H54 (cell line): ENCODE measurements around the gene ATG2A.
A peak's percentile ranks its signal among the peaks of the same experiment; 100 is the strongest.

ENCODE experiments used
- DNase-seq: peaks from one replicate; pipeline ENCODE4 v3.0.0; 2011; ENCODE audit warnings: low spot score, mixed read lengths; ENCODE audit not compliant: insufficient read length
- FAIRE-seq: peaks from 3 replicates; lab custom pipeline; 2011; peaks lifted over from hg19 to GRCh38; lab: Jason Lieb, UNC
- POLR2A ChIP-seq: IDR thresholded peaks from 2 replicates; pipeline ENCODE4 v1.6.1; 2011; ENCODE audit warnings: low read depth, mild to moderate bottlenecking, low read length

Gene ATG2A

DNA sequence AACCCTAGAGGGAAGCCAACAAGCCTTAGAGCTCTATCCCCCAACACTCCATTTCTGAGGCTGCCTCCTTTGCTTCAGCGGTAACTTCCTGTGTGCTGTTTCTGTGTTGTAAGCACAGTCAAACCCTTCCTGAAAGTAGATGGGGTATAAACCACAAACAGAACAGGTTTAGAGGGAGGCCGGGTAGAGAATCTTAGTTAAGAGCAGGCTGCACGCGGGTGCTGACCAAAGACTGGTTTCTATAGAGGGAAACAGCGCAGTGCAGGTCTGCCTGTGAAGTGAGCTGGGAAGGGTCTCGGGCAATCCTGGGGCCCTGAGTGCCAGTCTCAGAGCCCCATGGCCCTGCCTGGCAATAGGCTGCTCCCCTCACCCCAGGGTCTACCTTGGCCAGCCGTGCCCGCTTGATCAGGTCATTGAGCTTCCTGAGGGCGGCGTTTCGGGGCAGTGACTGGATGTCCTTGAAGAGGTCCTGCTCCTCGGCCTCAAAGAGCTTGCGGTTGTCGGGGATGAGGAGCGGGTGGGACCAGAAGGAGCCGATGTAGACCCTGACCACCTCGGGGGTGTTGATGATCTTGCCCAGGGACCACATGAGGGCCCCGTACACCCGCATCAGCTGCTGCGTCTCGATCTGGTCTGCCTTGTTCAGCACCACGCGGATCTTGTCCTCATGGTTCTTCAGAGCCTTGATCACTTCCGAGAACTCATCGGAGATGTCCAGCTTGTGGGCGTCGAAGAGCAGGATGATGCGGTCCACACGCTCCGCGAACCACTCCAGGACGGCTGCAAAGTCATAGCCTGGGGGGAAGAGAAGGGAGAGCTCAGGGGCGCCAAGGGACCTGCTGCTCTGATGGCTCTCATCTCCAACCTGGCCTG lies 57.2 kb downstream of the ATG2A start:
- no peak for FAIRE-seq
- no peak for TF ChIP-seq POLR2A
- no peak for DNase-seq

DNA sequence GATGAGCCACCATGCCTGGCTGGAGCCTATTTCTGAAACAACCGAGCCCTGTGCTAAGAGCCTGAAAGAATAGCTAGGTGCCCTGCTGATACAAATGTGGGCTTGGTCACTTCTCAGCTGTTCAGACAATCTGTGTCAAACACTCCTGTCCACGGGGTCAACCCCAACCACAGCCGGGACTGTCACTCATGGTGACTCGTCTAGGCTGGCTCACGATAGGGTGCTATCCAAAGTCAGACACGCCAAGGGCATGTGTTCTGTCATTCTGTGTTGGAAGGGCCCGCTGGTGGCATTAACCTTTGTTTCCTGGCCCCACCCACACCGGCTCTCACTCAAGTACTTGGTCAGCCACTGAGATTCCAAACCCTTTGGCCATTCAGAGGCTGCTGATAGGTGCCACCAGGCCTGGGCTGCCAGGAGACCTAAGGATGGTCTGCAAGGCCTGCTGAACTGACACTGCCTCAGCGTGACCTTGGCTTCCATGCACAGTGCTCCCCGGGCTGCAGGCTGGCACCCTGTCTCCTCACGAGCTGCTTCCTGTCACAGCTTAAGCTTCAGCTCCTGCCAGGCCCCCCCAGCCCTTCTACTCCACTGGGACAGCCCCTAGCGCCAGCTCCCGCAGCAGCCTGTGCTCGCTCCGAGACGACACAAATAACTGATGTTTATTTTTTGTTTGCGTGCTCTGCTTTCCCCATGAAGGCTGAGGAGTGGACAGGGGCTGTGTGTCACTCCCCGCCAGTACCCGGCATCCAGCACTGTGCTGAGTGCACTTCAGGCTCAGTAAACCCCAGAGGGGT lies 58.3 kb downstream of the ATG2A start:
- no peak for FAIRE-seq
- DNase-seq = no peak
- no peak for TF ChIP-seq POLR2A

DNA sequence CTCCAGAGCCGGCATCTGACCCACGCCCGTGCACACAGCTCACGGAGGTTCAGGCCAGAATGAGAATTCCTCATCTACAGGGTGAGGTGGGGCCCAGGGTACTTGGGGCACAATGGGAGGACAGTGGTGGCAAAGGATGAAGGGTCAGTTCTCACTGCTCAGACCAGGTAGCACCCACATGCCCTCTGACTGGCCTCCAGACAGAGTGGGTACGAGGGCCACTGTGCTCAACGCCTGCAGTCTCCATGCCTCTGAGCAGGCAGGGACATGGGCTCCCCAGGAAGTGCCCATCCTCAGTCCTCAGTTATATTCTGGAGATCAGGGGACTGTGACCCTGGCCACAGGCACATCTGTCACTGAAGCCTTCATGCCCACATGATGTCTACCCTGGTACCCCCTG lies 59.5 kb downstream of the ATG2A start:
- DNase-seq (no peak), FAIRE-seq (no peak)

DNA sequence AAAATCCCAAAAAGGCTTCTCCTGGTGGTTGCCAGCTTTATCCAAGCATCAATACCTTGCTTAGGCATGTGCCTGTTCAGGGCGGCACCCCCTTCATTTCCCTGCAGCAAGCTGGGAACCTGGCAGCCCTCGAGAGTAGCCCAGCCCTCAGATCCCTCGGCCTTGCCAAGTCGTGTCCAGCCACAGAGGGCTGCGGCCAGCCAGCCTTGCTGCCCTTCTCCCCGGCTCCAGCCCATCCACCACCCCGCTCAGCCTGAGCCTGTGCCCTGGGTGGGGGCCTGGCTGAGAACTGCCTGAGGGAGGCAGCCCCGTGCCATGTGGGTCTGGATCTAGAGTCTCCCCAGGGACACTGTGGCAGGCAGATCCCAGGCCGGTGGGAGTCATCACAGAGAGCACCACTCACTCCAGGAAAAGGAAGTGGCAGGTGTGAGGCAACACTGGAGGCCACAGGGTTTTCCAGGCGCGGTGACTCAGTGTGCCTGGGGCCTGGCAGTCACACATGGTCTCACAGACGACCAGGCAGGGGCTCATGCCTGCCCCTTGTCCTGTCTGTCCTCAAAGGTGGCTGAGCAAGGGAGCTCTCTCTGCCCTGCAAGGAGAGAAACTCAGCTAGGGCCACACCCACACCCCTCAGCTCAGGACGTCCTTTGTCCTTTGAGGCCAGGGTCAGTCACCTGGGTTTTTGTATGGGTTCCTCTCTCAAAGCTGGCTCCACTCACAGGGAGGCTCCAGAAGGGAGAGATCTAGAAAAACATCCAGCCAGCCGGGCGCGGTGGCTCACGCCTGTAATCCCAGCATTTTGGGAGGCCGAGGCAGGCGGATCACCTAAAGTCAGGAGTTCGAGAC lies 60.4 kb downstream of the ATG2A start:
- no peak for TF ChIP-seq POLR2A
- DNase-seq (peak; percentile 89), FAIRE-seq (no peak)

More for the DNA sequence above, 59.5 kb downstream of the ATG2A start:
- no peak for TF ChIP-seq POLR2A

DNA sequence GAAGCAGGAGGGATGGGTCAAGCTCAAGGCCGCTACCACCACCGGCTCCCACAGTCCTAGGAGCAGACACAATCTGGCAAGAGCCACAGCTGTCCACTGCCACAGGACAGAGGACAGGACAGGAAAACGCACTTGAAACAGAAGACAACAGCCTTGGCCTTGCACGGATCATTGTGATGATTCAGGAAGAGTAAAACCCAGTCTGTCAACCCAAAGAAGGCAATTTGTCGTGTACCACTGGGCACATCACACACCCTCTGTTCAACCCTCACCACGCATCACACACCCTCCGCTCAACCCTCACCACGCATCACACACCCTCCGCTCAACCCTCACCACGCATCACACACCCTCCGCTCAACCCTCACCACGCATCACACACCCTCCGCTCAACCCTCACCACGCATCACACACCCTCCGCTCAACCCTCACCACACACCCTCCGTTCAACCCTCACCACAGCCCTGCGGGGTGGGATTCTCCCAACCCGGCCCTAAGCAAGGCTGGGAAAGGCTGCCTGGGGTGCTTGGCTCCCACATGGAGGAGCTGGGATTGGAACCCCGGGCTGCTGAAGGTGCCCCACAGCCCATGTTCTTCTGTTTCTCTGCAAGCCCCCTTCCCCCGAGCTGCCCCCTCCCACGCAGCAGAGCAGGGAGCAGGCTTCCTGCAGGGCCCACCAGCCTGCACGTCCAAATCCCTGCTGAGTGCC lies 61.3 kb downstream of the ATG2A start:
- TF ChIP-seq POLR2A = no peak
- no peak for FAIRE-seq
- no peak for DNase-seq

DNA sequence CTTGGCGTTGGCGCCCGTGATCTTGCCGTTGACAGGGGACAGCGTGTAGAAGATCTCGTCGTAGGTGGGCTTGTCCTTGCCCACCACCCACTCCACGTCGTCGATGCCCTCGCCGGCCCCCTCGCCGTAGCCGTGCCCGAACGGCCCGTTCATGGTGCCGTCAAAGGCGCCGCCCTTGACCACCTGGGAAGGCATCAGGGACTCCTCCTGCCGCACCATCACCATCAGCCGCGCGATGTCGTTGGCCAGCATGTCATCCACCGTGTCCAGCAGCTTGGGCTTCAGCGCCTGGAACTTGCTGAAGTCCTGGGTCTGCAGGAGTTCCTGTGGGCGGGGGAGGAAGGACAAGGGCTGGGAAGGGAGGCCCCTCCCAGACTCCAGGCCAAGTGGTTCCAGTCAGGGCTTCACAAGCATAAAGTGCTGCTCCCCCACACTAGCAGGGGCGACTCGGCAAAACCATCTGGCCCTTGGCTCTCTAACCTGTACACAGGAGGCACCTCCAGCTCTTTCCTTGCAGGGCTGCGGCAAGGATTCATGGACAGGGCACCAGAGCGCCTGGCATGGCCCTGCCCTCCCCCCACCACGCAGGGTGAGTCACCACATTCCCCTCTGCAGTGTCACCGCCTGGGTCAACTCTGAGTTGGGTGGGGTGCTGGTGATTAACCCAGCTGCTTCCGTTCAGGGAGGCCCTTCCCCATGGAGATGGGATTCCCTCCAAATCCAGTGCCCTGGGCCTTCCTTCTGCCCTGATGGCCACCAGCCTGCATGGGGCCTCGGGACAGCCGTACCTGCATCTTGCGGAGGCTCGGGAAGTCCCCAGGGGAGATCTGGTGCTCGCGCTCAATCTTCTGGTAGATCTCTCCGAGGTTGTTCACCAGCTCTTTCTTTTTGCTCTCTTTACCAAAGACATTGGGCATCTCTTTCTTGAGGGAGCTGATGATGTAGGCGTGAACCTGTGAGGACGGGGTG lies 62.2 kb downstream of the ATG2A start:
- peak; percentile 95 for DNase-seq

DNA sequence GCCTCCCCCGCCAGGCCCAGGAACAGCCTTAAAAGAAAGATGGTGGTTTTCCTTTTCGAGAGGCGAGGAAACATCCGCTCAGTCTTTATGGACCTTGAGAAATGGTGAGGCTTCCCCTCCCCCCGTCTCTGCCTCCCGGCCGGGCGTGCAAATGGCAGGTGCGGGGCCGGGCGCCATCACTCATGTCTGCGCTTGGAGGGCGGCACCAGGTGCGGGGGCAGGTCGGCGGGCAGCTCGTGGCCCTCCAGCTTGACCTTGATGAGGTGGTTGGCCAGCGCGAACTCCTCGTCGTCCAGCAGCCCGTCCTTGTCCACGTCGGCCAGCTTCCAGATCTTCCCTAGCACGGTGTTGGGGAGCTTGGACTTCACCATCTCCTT lies 62.9 kb downstream of the ATG2A start:
- no peak for FAIRE-seq
- no peak for TF ChIP-seq POLR2A
- no peak for DNase-seq

More for the DNA sequence above, 62.2 kb downstream of the ATG2A start:
- no peak for FAIRE-seq
- TF ChIP-seq POLR2A = no peak

DNA sequence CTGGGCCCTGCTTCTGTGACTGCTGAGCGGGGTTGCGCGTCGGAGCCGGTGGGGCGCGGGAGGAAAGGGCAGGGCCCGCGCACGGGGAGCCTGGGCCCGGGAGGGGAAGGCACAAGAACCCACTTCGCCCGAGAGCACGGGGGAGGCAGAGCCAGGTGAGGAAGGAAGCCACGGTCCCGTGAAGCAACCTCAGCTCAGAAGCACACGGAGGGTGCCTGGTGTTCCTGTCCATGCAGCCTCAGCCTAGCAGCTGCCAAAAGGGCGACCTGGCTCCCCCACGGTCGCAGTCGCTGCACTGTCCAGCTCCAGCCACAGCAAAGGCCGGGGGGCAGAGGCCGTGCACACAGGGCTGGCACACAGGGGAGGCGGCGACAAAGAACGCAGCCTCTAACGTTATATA lies 63.3 kb downstream of the ATG2A start:
- FAIRE-seq = no peak
- DNase-seq = no peak
- TF ChIP-seq POLR2A = no peak

DNA sequence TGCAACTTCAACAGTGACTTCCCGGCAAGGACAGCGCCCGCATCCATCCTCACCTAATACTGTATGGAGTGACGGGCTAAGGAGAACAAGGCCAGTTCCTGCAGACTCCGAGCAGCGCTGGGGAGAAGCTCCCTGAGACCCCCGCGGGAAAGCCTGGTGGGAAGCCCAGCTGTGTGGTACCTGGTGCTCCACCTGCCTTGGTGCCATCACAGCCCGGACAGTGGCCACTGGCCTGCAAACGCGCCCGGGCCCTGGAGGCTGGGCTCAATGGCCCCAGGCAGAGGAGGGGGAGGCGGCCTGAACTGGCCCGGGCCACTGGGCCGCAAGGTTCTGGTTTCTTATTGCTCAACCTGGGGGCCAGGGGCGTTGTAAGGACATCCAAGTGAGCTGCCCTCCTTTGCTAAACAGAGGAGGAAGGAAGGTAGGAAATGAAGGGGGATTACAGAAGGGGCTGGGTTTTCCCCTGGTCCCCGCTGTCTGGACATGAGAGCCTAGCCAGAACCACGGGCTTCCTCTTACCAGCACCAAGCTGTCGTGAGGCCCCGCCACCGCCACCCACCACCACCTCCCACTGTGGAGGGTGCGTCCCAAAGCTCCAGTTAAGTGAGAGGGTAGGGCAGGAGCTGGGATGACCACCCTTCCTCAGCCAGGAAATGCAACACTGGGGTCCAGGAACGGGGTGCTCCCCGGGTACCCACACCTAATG lies 64.1 kb downstream of the ATG2A start:
- FAIRE-seq (no peak), DNase-seq (no peak)
- TF ChIP-seq POLR2A = no peak

DNA sequence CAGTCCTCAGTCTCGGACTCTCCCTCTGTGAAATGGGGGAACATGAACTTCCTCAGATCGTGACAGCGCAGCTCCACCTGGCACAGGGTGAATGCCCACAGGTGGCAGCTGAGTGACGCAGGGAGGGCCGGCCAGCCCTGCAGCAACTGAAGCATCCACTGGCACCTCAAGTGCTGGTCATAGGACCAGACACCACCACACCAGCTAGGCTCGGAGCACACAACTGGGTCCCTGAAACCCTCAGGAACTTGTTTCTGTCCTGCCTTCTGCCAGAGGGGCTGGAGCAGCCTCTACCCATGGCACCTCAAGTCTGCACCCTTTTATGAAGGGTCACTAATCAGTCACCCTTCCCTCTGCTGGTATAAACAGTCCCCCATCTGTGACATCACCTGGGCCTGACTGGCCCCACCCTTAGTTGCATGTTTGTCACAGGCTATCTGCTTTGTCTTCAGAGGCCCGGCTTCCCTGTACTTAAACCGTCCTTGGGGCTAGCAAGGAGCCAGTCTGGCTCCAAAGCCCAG lies 65.1 kb downstream of the ATG2A start:
- DNase-seq = no peak
- FAIRE-seq = no peak
- TF ChIP-seq POLR2A = no peak

DNA sequence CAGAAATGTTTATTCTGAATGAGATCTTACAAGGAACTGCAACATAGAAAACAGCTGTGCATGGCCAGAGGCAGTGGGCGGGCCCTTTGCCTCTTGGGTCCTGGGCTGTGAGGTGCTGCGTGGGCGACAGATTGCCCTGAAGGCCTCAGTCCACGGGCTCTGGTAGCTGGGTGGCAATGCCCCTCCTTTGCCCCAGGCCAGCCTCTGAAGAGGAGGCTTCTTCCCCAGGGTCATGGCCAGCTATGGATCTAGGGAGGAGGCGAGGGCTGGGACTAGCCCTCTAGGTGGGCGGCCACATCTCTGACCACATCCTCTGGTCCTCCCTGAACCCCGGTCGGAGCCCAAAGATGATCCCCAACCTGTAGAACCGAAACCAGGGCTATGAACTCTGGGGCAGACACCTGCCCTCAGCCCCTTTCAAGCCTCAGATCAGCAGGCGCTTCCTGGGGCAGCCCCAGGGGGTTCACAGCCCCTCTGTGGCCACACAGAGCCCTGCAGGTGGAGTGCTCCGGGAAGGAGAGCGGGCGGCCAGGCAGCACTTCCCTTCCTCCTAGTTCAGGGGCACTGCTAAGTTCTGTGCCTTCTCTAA lies 65.9 kb downstream of the ATG2A start:
- no peak for FAIRE-seq
- no peak for DNase-seq
- no peak for TF ChIP-seq POLR2A
